Measurements from ENCODE around the gene SRXN1. TPM values are rescaled to one million over a fixed set of nuclear protein-coding genes. Genes with fewer than 3 reads are reported as not detected.
"Not testable (repeated sequence)": the region's sequence is repeated elsewhere in the genome, so short reads cannot be mapped to it uniquely, and the experiment has no call there.

Gene SRXN1
- total RNA-seq, 2 experiments from 2014 or later = 1.2 to 1.4 TPM

- H3K27ac ChIP-seq (ENCODE audit: low read depth in 1 of 2, low read length in 2 of 2) = no peak overlapping the region
- H3K4me1 Mint-ChIP-seq (ENCODE audit: low read depth) = peaks cover 18% of the 10 kb centered on the region
- ChIA-PET CTCF (interaction anchor here (1.0 to 1.3 kb wide), 6 partner anchors 8 to 290 kb away, joined by 3 to 10 read pairs (median 4); no protein-coding TSS in a partner anchor), POLR2A (no interaction called here)
- H3K4me1 ChIP-seq (ENCODE audit: insufficient read depth, low read length) = peaks cover 17% of the 10 kb centered on the region
- H3K36me3 ChIP-seq (ENCODE audit: insufficient read depth, low read length) = peaks cover 13% of the 10 kb centered on the region
- ATAC-seq (ENCODE audit: poor library complexity) (no peak), DNase-seq (no peak)
- H3K27me3 Mint-ChIP-seq = peaks cover 21% of the 10 kb centered on the region
- peaks cover 12 to 14% of the 10 kb centered on the region in 2 experiments for H3K27me3 ChIP-seq (ENCODE audit: control insufficient read depth in 1 of 2, insufficient read depth in 2 of 2, low read length in 2 of 2)
- H3K4me3 ChIP-seq (ENCODE audit: low read length) = no peak overlapping the region
- no peak overlapping the region for H3K27ac Mint-ChIP-seq
- H3K36me3 Mint-ChIP-seq (ENCODE audit: low read depth) = peaks cover 7% of the 10 kb centered on the region
- H3K4me3 Mint-ChIP-seq = no peak overlapping the region
- H3K9me3 Mint-ChIP-seq = no peaks in the 10 kb centered on the region
- intact Hi-C loops (cut with DNase I, micrococcal nuclease) = loop anchor here (2.0 to 5.0 kb wide), 3 partner anchors 98 to 290 kb away; no protein-coding TSS in a partner anchor
- TF ChIP-seq, protein P1, sequence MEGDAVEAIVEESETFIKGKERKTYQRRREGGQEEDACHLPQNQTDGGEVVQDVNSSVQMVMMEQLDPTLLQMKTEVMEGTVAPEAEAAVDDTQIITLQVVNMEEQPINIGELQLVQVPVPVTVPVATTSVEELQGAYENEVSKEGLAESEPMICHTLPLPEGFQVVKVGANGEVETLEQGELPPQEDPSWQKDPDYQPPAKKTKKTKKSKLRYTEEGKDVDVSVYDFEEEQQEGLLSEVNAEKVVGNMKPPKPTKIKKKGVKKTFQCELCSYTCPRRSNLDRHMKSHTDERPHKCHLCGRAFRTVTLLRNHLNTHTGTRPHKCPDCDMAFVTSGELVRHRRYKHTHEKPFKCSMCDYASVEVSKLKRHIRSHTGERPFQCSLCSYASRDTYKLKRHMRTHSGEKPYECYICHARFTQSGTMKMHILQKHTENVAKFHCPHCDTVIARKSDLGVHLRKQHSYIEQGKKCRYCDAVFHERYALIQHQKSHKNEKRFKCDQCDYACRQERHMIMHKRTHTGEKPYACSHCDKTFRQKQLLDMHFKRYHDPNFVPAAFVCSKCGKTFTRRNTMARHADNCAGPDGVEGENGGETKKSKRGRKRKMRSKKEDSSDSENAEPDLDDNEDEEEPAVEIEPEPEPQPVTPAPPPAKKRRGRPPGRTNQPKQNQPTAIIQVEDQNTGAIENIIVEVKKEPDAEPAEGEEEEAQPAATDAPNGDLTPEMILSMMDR (IDR thresholded peaks at IDR 0.05) = no peak
- H3K9me3 ChIP-seq (ENCODE audit: control insufficient read depth in 1 of 2, insufficient read depth in 1 of 2, low read length in 2 of 2) = peaks cover 0 to 3% of the 10 kb centered on the region in 2 experiments
Measured at GRCh38 chr20:644692-645317, 8.2 kb downstream of the SRXN1 start.

GRCh38 chr20:642398-643174 is 10.4 kb downstream of the SRXN1 start:
- Mint-ChIP-seq H3K27me3 (peaks cover 21% of the 10 kb centered on the region), H3K4me1 (ENCODE audit: low read depth) (peaks cover 16% of the 10 kb centered on the region), H3K36me3 (ENCODE audit: low read depth) (no peaks in the 10 kb centered on the region), H3K27ac (no peak overlapping the region), H3K4me3 (no peak overlapping the region), H3K9me3 (no peaks in the 10 kb centered on the region)
- Histone ChIP-seq H3K27ac (ENCODE audit: low read depth in 1 of 2, low read length in 2 of 2) (no peak overlapping the region), H3K36me3 (ENCODE audit: insufficient read depth, low read length) (peaks cover under 1% of the 10 kb centered on the region), H3K4me1 (ENCODE audit: insufficient read depth, low read length) (peaks cover 17% of the 10 kb centered on the region), H3K27me3 (ENCODE audit: control insufficient read depth in 1 of 2, insufficient read depth in 2 of 2, low read length in 2 of 2) (peaks cover 12 to 14% of the 10 kb centered on the region in 2 experiments), H3K4me3 (ENCODE audit: low read length) (no peak overlapping the region), H3K9me3 (ENCODE audit: control insufficient read depth in 1 of 2, insufficient read depth in 1 of 2, low read length in 2 of 2) (no peaks in the 10 kb centered on the region)
- ATAC-seq (ENCODE audit: poor library complexity) (no peak), DNase-seq (no peak)
- TF ChIP-seq, protein P1 (IDR thresholded peaks at IDR 0.05) = no peak
- ChIA-PET POLR2A (no interaction called here), CTCF (no interaction called here)
- intact Hi-C loops (cut with DNase I, micrococcal nuclease) = no loop called here

- Mint-ChIP-seq H3K4me1 (ENCODE audit: low read depth) (peaks cover 16% of the 10 kb centered on the region), H3K27me3 (peaks cover 21% of the 10 kb centered on the region)
- H3K36me3 Mint-ChIP-seq (ENCODE audit: low read depth); DNase-seq; H3K27ac ChIP-seq (ENCODE audit: low read depth in 1 of 2, low read length in 2 of 2); H3K9me3 Mint-ChIP-seq; intact Hi-C loops (cut with DNase I, micrococcal nuclease); H3K27ac Mint-ChIP-seq; POLR2A ChIA-PET; CTCF ChIA-PET; H3K4me3 Mint-ChIP-seq; H3K4me3 ChIP-seq (ENCODE audit: low read length); H3K36me3 ChIP-seq (ENCODE audit: insufficient read depth, low read length); ATAC-seq (ENCODE audit: poor library complexity); H3K9me3 ChIP-seq (ENCODE audit: control insufficient read depth in 1 of 2, insufficient read depth in 1 of 2, low read length in 2 of 2): not testable (repeated sequence)
- Histone ChIP-seq H3K27me3 (ENCODE audit: control insufficient read depth in 1 of 2, insufficient read depth in 2 of 2, low read length in 2 of 2) (peaks cover 12 to 14% of the 10 kb centered on the region in 2 experiments), H3K4me1 (ENCODE audit: insufficient read depth, low read length) (peaks cover 17% of the 10 kb centered on the region)
Measured at GRCh38 chr20:642013-642397, 11.0 kb downstream of the SRXN1 start.

Measured in CD4-positive, alpha-beta T cell (primary cell).